ENCODE measurements around the gene ARRDC3. TPM values are rescaled to one million over a fixed set of nuclear protein-coding genes. Genes with fewer than 3 reads are reported as not detected.
A peak's percentile ranks its signal among the peaks of the same experiment; 100 is the strongest.
"Not testable (repeated sequence)": the region's sequence is repeated elsewhere in the genome, so short reads cannot be mapped to it uniquely, and the experiment has no call there.

ARRDC3 gene
- total and polyA plus RNA-seq, 2 experiments from 2014 or later, result 46.0 to 61.2 TPM

GRCh38 chr5:91345461-91345860 lies 37.7 kb downstream of the ARRDC3 start:
- Histone ChIP-seq H3K36me3 (ENCODE audit: low read depth) (no peaks in the 10 kb centered on the region), H3K4me3 (no peak overlapping the region), H3K9ac (no peak overlapping the region), H3K79me2 (ENCODE audit: insufficient read depth) (no peaks in the 10 kb centered on the region), H3K27ac (no peak overlapping the region), H3K9me2 (ENCODE audit: insufficient read depth) (no peaks in the 10 kb centered on the region), H4K20me1 (ENCODE audit: insufficient read depth) (no peaks in the 10 kb centered on the region), H3K4me2 (ENCODE audit: unreplicated experiment) (no peak overlapping the region), H3K27me3 (replicated peaks; ENCODE audit: insufficient read depth) (no peaks in the 10 kb centered on the region), H3K9me3 (ENCODE audit: low read depth) (no peaks in the 10 kb centered on the region), H2AFZ (no peak overlapping the region), H3F3A (ENCODE audit: insufficient read depth) (no peaks in the 10 kb centered on the region), H3K4me1 (ENCODE audit: insufficient read depth) (no peaks in the 10 kb centered on the region)
- no peak for DNase-seq
- TF ChIP-seq EZH2phosphoT487 (IDR thresholded peaks at IDR 0.05; ENCODE audit: insufficient read depth, low read depth), result no peak
- no peak for TF ChIP-seq EZH2 (IDR thresholded peaks at IDR 0.05; ENCODE audit: insufficient read depth, poor library complexity, severe bottlenecking)
- in situ Hi-C loops (cut with MboI), result no loop called here
- WGBS, 2 experiments (ENCODE audit: low coverage in 1 of 2, low lambda C conversion rate in 2 of 2, missing lambda C conversion rate in 2 of 2), result 70 to 74% methylated on average over 4 to 5 of the region's 5 CpGs

GRCh38 chr5:91344661-91345200 lies 38.4 kb downstream of the ARRDC3 start:
- H2AFZ ChIP-seq; H3K27ac ChIP-seq; H3K36me3 ChIP-seq (ENCODE audit: low read depth); H3F3A ChIP-seq (ENCODE audit: insufficient read depth); H3K4me3 ChIP-seq; H4K20me1 ChIP-seq (ENCODE audit: insufficient read depth); H3K79me2 ChIP-seq (ENCODE audit: insufficient read depth); H3K9me3 ChIP-seq (ENCODE audit: low read depth); H3K9me2 ChIP-seq (ENCODE audit: insufficient read depth); in situ Hi-C loops (cut with MboI); H3K4me1 ChIP-seq (ENCODE audit: insufficient read depth); H3K27me3 ChIP-seq (replicated peaks; ENCODE audit: insufficient read depth); H3K9ac ChIP-seq; H3K4me2 ChIP-seq (ENCODE audit: unreplicated experiment); DNase-seq: not testable (repeated sequence)
- WGBS, 2 experiments (ENCODE audit: low coverage in 1 of 2, low lambda C conversion rate in 2 of 2, missing lambda C conversion rate in 2 of 2), result 86 to 96% methylated on average over 4 of the region's 4 CpGs

GRCh38 chr5:91343916-91344315 lies 39.2 kb downstream of the ARRDC3 start:
- Histone ChIP-seq H3K27me3 (replicated peaks; ENCODE audit: insufficient read depth) (no peaks in the 10 kb centered on the region), H3K36me3 (ENCODE audit: low read depth) (no peaks in the 10 kb centered on the region), H3K4me3 (no peak overlapping the region), H3F3A (ENCODE audit: insufficient read depth) (peaks cover 5% of the 10 kb centered on the region; the same call in 1 of the 2 replicates), H3K9me3 (ENCODE audit: low read depth) (no peaks in the 10 kb centered on the region), H3K9ac (no peak overlapping the region), H3K4me2 (ENCODE audit: unreplicated experiment) (no peak overlapping the region), H2AFZ (peak overlapping the region; percentile 48; the same call in 1 of the 2 replicates), H3K79me2 (ENCODE audit: insufficient read depth) (no peaks in the 10 kb centered on the region), H3K4me1 (ENCODE audit: insufficient read depth) (no peaks in the 10 kb centered on the region), H3K27ac (no peak overlapping the region), H3K9me2 (ENCODE audit: insufficient read depth) (no peaks in the 10 kb centered on the region), H4K20me1 (ENCODE audit: insufficient read depth) (no peaks in the 10 kb centered on the region)
- in situ Hi-C loops (cut with MboI), result no loop called here
- DNase-seq, result no peak
- no peak for TF ChIP-seq EZH2 (IDR thresholded peaks at IDR 0.05; ENCODE audit: insufficient read depth, poor library complexity, severe bottlenecking)
- TF ChIP-seq EZH2phosphoT487 (IDR thresholded peaks at IDR 0.05; ENCODE audit: insufficient read depth, low read depth), result no peak
- 18 to 22% methylated on average over 2 of the region's 2 CpGs for WGBS, 2 experiments (ENCODE audit: low coverage in 1 of 2, low lambda C conversion rate in 2 of 2, missing lambda C conversion rate in 2 of 2)

- H3K36me3 ChIP-seq (ENCODE audit: low read depth); H3K9me2 ChIP-seq (ENCODE audit: insufficient read depth); H3F3A ChIP-seq (ENCODE audit: insufficient read depth); H3K9ac ChIP-seq; DNase-seq; H3K4me1 ChIP-seq (ENCODE audit: insufficient read depth); H4K20me1 ChIP-seq (ENCODE audit: insufficient read depth); in situ Hi-C loops (cut with MboI); H2AFZ ChIP-seq; H3K4me2 ChIP-seq (ENCODE audit: unreplicated experiment); H3K27me3 ChIP-seq (replicated peaks; ENCODE audit: insufficient read depth); H3K4me3 ChIP-seq; H3K27ac ChIP-seq; H3K9me3 ChIP-seq (ENCODE audit: low read depth); H3K79me2 ChIP-seq (ENCODE audit: insufficient read depth): not testable (repeated sequence)
- 94 to 95% methylated on average over 12 to 29 of the region's 29 CpGs for WGBS, 2 experiments (ENCODE audit: low coverage in 1 of 2, low lambda C conversion rate in 2 of 2, missing lambda C conversion rate in 2 of 2)
Measured at GRCh38 chr5:91342931-91343330, 40.2 kb downstream of the ARRDC3 start.

- TF ChIP-seq EZH2phosphoT487 (IDR thresholded peaks at IDR 0.05; ENCODE audit: insufficient read depth, low read depth) (no peak), EZH2 (IDR thresholded peaks at IDR 0.05; ENCODE audit: insufficient read depth, poor library complexity, severe bottlenecking) (no peak)
- Histone ChIP-seq H3K4me2 (ENCODE audit: unreplicated experiment) (no peak overlapping the region), H2AFZ (no peak overlapping the region), H3K27ac (no peak overlapping the region), H3K79me2 (ENCODE audit: insufficient read depth) (no peaks in the 10 kb centered on the region), H3K4me1 (ENCODE audit: insufficient read depth) (no peaks in the 10 kb centered on the region), H3K9ac (no peak overlapping the region), H4K20me1 (ENCODE audit: insufficient read depth) (no peaks in the 10 kb centered on the region), H3K27me3 (replicated peaks; ENCODE audit: insufficient read depth) (no peaks in the 10 kb centered on the region), H3K9me2 (ENCODE audit: insufficient read depth) (no peaks in the 10 kb centered on the region), H3K36me3 (ENCODE audit: low read depth) (no peaks in the 10 kb centered on the region), H3F3A (ENCODE audit: insufficient read depth) (peaks cover 7% of the 10 kb centered on the region; the same call in 1 of the 2 replicates), H3K9me3 (ENCODE audit: low read depth) (no peaks in the 10 kb centered on the region), H3K4me3 (no peak overlapping the region)
- WGBS, 2 experiments (ENCODE audit: low coverage in 1 of 2, low lambda C conversion rate in 2 of 2, missing lambda C conversion rate in 2 of 2), result 82 to 93% methylated on average over 3 of the region's 3 CpGs
- DNase-seq, result no peak
- in situ Hi-C loops (cut with MboI), result no loop called here
Measured at GRCh38 chr5:91341154-91341553, 42.0 kb downstream of the ARRDC3 start.
